ENCODE measurements around the gene MAMSTR.

Gene MAMSTR

GRCh38 chr19:48713864-48714755 lies 5.4 kb downstream of the MAMSTR start:
- H4K20me1 ChIP-seq: no peaks in the 10 kb centered on the region
- H3K9me3 ChIP-seq: 0 out of 2 replicates have a peak, but pooled peaks cover 5% of the 10 kb centered on the region
- H3K27ac ChIP-seq: peak overlapping the region; percentile 77
- peaks cover 7% of the 10 kb centered on the region; the same call in 1 of the 2 replicates for H3K36me3 ChIP-seq
- no peaks in the 10 kb centered on the region for H3K27me3 ChIP-seq
- H3K4me3 ChIP-seq: peak overlapping the region; percentile 79
- TF ChIP-seq Cebpa-rat (IDR thresholded peaks at IDR 0.05): no peak
- peak overlapping the region; percentile 94 for H3K4me2 ChIP-seq
- peak overlapping the region; percentile 83 for H3K9ac ChIP-seq
- peaks cover 34% of the 10 kb centered on the region for H3K4me1 ChIP-seq

DNA sequence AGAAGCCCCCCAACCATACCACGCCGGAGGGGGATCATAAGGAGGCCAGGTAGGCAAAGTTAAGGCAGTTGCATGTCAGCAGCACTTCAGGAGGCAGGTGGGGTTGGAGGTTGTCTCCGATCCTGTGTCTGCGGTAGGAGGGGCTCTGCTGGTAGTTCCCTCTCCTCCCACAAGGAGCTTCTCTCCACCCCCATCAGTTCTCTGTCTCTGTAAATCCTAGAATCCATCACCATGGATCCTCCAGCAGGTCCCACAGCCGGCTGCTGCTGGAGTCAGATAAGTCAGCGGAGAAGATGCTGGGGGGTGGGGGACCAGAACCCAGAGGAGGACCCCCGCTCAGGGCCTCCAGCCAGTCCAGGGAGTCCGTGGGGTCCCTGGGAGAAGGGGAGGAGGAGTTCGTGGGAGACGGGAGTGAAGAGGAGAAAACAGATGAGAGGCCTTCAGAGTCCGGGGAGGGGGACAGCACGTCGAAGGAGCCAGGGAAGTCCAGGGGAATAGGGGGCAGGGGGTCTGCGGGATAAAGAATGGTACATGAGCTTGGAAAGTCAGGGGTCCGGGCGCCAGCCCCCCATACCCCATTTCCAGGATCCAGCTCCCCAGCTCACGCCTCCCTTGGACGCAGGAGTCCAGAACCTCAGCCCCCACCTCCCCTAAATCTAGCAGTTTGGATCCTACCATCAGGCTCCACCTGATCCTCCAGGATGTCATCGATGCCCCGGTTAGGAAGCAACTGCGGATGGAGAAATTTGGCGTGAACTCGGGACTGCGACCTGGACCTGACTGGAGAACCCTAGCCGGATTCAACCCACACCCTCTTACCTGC lies 6.3 kb downstream of the MAMSTR start:
- H3K27ac ChIP-seq: peak overlapping the region; percentile 60
- TF ChIP-seq Cebpa-rat (IDR thresholded peaks at IDR 0.05): no peak

GRCh38 chr19:48711106-48711662 lies 8.3 kb downstream of the MAMSTR start:
- no peak overlapping the region for H3K27ac ChIP-seq
- TF ChIP-seq Cebpa-rat (IDR thresholded peaks at IDR 0.05): no peak
- H3K9me3 ChIP-seq: 0 out of 2 replicates have a peak, but pooled peaks cover 5% of the 10 kb centered on the region
- peaks cover 21% of the 10 kb centered on the region for H3K36me3 ChIP-seq
- H3K27me3 ChIP-seq: no peaks in the 10 kb centered on the region
- H4K20me1 ChIP-seq: no peaks in the 10 kb centered on the region
- peaks cover 30% of the 10 kb centered on the region for H3K4me1 ChIP-seq
- no peak overlapping the region for H3K4me2 ChIP-seq
- no peak overlapping the region for H3K4me3 ChIP-seq
- no peak overlapping the region for H3K9ac ChIP-seq

More for the DNA sequence above, 6.3 kb downstream of the MAMSTR start:
- Histone ChIP-seq H3K9me3 (0 out of 2 replicates have a peak, but pooled peaks cover 5% of the 10 kb centered on the region), H3K36me3 (peaks cover 7% of the 10 kb centered on the region; the same call in 1 of the 2 replicates), H3K27me3 (no peaks in the 10 kb centered on the region), H4K20me1 (no peaks in the 10 kb centered on the region), H3K4me3 (peak overlapping the region; percentile 79), H3K4me2 (peak overlapping the region; percentile 94), H3K9ac (peak overlapping the region; percentile 77), H3K4me1 (peaks cover 30% of the 10 kb centered on the region)

DNA sequence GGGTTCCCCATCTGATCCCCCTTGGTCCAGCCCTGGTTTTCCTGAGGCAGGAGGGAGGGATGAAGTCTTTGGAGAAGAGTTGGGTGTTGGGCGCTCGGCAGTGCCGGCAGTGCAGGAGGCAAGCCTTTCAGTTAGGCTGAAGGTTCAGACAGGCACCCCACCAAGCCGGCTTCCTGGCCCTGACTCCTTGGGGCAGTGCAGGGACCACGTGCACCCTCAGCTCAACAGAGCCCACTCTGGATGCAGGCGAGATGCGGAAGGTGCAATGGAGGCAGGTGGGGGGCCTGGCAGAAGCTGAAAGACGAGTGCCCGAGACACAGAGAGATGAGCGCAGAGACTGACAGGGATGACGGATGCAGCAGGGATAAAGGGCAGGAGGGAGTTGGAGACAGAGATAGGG lies 11.1 kb downstream of the MAMSTR start:
- Histone ChIP-seq H3K9ac (no peak overlapping the region), H3K4me3 (no peak overlapping the region), H4K20me1 (no peaks in the 10 kb centered on the region), H3K36me3 (peaks cover 46% of the 10 kb centered on the region), H3K27ac (no peak overlapping the region), H3K4me2 (no peak overlapping the region), H3K9me3 (peaks cover 10% of the 10 kb centered on the region; the same call in 1 of the 2 replicates), H3K27me3 (no peaks in the 10 kb centered on the region), H3K4me1 (peaks cover 13% of the 10 kb centered on the region)
- no peak for TF ChIP-seq Cebpa-rat (IDR thresholded peaks at IDR 0.05)

GRCh38 chr19:48705431-48705830 lies 14.1 kb downstream of the MAMSTR start:
- Histone ChIP-seq H3K9me3 (peaks cover 9% of the 10 kb centered on the region; the same call in 1 of the 2 replicates), H3K9ac (no peak overlapping the region), H3K27ac (no peak overlapping the region), H3K27me3 (no peaks in the 10 kb centered on the region), H3K4me3 (no peak overlapping the region), H4K20me1 (no peaks in the 10 kb centered on the region), H3K4me1 (no peaks in the 10 kb centered on the region), H3K36me3 (peaks cover 66% of the 10 kb centered on the region), H3K4me2 (no peak overlapping the region)
- no peak for TF ChIP-seq Cebpa-rat (IDR thresholded peaks at IDR 0.05)

GRCh38 chr19:48703316-48703715 lies 16.2 kb downstream of the MAMSTR start:
- peaks cover 4% of the 10 kb centered on the region for H3K4me1 ChIP-seq
- H3K4me3 ChIP-seq: no peak overlapping the region
- no peak overlapping the region for H3K4me2 ChIP-seq
- TF ChIP-seq Cebpa-rat (IDR thresholded peaks at IDR 0.05): no peak
- no peak overlapping the region for H3K9ac ChIP-seq
- peaks cover 9% of the 10 kb centered on the region; the same call in 1 of the 2 replicates for H3K9me3 ChIP-seq
- no peak overlapping the region for H3K27ac ChIP-seq
- no peaks in the 10 kb centered on the region for H3K27me3 ChIP-seq
- no peaks in the 10 kb centered on the region for H4K20me1 ChIP-seq
- peaks cover 66% of the 10 kb centered on the region for H3K36me3 ChIP-seq

GRCh38 chr19:48702701-48703100 lies 16.8 kb downstream of the MAMSTR start:
- no peak overlapping the region for H3K4me3 ChIP-seq
- H3K27me3 ChIP-seq: no peaks in the 10 kb centered on the region
- peaks cover 66% of the 10 kb centered on the region for H3K36me3 ChIP-seq
- H3K27ac ChIP-seq: no peak overlapping the region
- H3K4me2 ChIP-seq: no peak overlapping the region
- peaks cover 11% of the 10 kb centered on the region for H3K4me1 ChIP-seq
- no peak for TF ChIP-seq Cebpa-rat (IDR thresholded peaks at IDR 0.05)
- H3K9ac ChIP-seq: no peak overlapping the region
- H4K20me1 ChIP-seq: no peaks in the 10 kb centered on the region
- peaks cover 9% of the 10 kb centered on the region; the same call in 1 of the 2 replicates for H3K9me3 ChIP-seq

GRCh38 chr19:48698046-48698445 lies 21.5 kb downstream of the MAMSTR start:
- no peak for TF ChIP-seq Cebpa-rat (IDR thresholded peaks at IDR 0.05)
- H3K9me3 ChIP-seq: no peaks in the 10 kb centered on the region; the same call in 1 of the 2 replicates
- peaks cover 40% of the 10 kb centered on the region for H3K4me1 ChIP-seq
- H4K20me1 ChIP-seq: no peaks in the 10 kb centered on the region
- no peak overlapping the region for H3K4me3 ChIP-seq
- H3K27ac ChIP-seq: peak overlapping the region; percentile 68
- H3K36me3 ChIP-seq: peaks cover 23% of the 10 kb centered on the region
- peak overlapping the region; percentile 88 for H3K4me2 ChIP-seq
- H3K27me3 ChIP-seq: no peaks in the 10 kb centered on the region
- peak overlapping the region; percentile 39; the same call in 1 of the 2 replicates for H3K9ac ChIP-seq

DNA sequence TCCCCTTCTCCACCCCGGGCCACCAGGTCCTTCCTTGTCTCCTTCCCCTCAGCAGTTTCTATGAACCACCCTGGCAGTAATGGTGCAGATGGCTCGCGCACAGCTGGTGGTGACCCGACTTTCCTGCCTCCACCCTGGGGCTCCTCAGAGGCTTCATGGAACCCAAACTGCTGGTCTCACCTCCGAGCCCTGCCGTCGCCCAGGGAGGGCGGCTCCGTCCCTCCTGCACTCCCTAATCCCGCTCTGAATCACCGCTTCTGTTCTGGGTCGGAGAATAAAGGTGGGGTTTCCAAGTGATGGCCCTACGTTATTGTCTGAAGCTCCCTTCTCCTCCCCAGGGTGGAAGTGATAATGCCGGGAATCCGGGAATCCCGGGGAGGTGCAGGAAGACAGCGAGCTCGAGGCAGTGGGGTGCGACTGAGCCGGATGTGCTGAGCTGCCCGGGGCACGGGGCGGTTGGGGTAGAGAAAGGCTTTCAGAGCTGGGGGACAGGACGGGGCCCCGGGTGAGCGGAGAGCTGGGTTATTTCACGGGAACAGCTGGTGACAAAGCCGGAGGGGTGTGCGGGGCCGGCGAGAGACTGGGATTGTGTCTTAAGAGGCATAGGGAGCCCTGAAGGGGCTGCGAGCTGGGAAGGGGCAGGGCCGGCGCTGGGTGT lies 23.0 kb downstream of the MAMSTR start:
- H3K27me3 ChIP-seq: no peaks in the 10 kb centered on the region
- peak overlapping the region; percentile 62 for H3K4me3 ChIP-seq
- TF ChIP-seq Cebpa-rat (IDR thresholded peaks at IDR 0.05): no peak
- peak overlapping the region; percentile 88 for H3K4me2 ChIP-seq
- H4K20me1 ChIP-seq: no peaks in the 10 kb centered on the region
- H3K36me3 ChIP-seq: peaks cover 9% of the 10 kb centered on the region; the same call in 1 of the 2 replicates
- peak overlapping the region; percentile 89 for H3K27ac ChIP-seq
- peak overlapping the region; percentile 73 for H3K9ac ChIP-seq
- H3K9me3 ChIP-seq: no peaks in the 10 kb centered on the region
- H3K4me1 ChIP-seq: peaks cover 43% of the 10 kb centered on the region

Measured in BLaER1 (cell line).